ENCODE data around the gene RBM14.
"Not testable (repeated sequence)": the region's sequence is repeated elsewhere in the genome, so short reads cannot be mapped to it uniquely, and the experiment has no call there.

The RBM14 gene

DNA sequence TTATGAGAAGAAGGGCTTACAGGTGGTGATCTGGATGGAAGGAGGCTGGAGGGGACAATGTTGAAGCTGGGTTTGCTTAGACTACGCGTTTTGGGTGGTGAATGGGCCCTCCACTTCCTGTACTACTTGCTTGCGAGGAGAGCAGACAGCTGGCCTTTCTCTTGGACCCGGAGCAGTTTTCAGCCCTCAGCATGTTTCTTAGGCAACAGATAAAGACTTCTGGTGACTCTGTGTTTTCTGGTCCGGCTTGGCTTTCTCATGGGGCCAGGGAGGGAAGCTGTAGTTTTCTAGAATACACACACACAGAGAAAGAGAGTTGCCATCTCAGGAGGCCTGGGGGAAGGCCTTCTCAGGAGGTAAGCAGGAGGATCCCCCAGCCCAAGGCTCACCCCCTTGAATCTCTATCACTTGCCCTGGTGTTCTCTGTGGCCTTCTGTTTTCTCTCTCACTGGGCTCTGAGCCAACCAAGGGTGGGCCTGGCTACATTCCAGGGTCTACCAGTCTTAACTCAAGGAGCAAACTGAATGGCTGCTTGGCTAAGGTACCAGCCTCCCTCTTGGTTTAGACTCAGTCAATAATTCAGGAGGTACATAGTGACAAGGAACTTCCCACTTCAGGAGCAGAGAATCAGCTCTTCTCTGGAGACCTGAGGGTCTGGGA, 21.1 kb upstream of the RBM14 start:
- DNase-seq (ENCODE audit: low read depth in 2 of 2) = no peak

DNA sequence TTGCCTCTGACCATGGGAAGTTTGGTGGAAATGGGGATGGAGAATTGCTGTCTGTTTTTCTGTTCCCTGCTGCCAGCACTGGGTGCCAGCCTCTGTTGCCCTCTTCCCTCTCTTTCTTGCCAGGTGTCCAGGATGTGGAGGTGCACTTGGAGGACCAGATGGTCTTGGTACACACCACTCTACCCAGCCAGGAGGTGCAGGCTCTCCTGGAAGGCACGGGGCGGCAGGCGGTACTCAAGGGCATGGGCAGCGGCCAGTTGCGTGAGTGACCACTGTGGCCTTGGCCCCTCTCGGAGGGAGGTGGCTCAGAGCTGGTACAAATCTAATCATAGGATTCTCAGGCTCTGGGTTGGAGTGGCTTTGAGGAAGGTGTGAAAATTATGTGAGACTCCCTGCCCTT, 17.4 kb upstream of the RBM14 start:
- DNase-seq (ENCODE audit: low read depth in 2 of 2) = no peak

DNA sequence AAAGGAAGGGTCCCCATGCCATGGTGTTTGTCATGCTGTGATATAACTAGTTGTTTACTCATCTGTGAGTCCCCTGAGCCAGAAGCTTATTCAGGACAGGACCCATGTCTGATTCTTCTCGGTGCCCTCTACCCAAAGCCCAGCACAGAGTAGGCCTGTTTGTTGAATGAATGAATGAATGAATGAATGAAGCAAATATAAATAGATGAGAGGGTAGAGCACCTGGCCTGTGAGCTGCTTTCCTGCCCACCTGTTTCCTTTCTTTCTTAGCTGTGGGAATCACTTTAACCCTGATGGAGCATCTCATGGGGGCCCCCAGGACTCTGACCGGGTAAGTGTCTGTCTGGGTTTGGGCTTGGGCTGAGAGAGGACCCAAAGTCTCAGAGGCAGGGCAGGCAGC, 16.2 kb upstream of the RBM14 start:
- no peak for DNase-seq (ENCODE audit: low read depth in 2 of 2)

DNA sequence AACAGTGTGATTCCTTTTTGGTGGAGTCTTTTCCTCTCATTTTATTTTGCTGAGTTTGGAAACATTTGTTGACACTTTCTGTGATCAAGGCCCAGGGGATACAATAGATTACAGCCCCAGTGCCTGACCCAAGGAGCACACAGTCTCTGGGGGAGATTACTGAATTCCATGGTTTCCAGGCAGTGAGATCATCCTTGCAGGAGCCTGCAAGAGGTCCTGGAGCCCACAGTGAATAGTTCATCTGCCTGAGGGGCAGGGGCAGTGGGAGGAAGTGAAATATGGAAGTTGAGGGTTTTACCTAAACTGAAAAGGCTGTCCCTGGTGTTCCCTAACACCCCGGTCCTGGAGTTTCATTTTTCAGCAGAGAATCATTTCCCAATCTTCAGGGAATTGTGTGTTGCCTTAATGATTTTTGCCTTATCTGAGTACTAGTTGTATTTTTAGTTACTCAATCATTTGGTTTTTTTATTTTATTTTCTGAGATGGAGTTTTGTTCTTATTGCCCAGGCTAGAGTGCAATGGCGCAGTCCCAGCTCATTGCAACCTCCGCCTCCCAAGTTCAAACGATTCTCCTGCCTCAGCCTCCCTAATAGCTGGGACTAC, 15.7 kb upstream of the RBM14 start:
- DNase-seq (ENCODE audit: low read depth in 2 of 2) = no peak

DNA sequence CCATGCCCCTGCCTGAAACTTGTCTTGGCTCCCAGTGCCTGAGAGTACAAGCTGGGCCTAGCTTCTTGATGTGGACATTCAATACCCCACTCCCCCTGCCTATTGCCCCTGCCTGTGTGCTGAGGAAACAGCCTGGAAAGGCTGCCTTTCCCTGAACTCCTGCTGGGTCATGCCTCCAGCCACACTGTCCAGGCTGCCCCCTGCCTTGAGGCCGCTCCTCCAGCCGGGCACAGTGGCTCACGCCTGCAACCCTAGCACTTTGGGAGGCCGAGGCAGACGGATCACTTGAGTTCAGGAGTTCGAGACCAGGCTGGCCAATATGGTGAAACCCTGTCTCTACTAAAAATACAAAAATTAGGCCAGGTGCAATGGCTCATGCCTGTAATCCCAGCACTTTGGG, 13.4 kb upstream of the RBM14 start:
- DNase-seq (ENCODE audit: low read depth in 2 of 2) = no peak

DNA sequence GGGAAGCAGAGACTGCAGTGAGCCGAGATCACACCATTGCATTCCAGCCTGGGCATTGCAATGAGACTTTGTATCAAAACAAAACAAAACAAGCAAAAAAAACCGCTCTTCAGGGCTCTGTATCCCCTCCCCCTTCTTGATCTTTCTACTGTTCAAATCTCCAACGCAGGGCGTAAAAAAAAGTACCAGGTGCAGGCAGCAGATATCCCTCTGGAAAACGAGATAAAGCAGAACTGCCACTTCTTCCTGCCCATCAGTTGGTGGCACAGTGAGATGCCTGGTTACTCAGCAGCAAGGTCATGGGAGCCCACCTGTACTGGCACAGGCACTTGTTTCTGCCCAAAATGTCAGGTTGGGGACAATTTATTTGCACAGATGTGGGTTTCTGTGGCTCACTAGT, 12.3 kb upstream of the RBM14 start:
- DNase-seq (ENCODE audit: low read depth in 2 of 2) = no peak

DNA sequence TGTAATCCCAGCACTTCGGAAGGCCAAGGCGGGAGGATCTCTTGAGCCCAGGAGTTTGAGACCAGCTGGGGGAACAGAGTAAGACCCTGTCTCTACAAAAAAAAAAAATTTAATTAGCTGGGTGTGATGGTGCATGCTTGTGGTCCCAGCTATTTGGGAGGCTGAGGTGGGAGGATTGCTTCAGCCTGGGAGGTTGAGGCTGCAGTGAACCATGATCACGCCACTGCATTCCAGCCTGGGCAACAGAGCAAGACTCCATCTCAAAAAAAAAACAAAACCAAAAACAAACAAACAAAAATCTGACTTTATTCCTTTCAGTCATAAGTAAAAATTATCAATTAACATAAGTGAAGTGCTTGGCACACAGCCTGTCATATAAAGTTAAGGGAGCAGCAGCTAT, 9.8 kb upstream of the RBM14 start:
- DNase-seq (ENCODE audit: low read depth in 2 of 2) = not testable (repeated sequence)

DNA sequence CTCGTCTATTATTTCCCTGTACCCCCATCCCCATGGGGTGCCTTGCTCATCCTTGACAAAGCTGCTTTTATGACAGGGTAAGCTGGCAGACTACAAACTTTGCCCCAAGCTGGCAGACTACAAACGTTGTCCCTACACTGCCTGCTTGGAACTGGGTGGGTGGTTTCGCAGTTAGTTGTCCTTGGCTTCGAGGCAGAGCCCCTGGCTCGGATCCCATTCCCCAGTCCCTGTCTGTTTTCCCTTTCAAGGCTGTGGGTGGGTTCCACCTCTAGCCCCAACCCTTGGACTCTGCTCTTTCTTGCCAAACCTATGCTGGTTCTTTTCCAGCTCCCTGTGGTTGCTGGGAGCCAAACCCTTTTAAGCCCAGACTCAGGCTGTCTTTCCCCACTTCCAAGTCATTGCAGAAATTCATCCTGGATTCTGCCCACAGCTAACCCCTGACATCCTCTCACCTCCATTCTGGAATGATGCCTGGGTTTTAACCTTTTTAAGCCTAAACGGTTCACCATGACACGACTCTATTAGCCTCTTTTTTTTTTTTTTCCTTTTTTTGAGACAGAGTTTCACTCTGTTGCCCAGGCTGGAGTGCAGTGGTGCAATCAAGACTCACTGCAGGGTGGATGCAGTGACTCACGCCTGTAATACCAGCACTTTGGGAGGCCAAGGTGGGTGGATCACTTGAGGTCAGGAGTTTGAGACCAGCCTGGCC, 9.2 kb upstream of the RBM14 start:
- DNase-seq (ENCODE audit: low read depth in 2 of 2) = no peak

DNA sequence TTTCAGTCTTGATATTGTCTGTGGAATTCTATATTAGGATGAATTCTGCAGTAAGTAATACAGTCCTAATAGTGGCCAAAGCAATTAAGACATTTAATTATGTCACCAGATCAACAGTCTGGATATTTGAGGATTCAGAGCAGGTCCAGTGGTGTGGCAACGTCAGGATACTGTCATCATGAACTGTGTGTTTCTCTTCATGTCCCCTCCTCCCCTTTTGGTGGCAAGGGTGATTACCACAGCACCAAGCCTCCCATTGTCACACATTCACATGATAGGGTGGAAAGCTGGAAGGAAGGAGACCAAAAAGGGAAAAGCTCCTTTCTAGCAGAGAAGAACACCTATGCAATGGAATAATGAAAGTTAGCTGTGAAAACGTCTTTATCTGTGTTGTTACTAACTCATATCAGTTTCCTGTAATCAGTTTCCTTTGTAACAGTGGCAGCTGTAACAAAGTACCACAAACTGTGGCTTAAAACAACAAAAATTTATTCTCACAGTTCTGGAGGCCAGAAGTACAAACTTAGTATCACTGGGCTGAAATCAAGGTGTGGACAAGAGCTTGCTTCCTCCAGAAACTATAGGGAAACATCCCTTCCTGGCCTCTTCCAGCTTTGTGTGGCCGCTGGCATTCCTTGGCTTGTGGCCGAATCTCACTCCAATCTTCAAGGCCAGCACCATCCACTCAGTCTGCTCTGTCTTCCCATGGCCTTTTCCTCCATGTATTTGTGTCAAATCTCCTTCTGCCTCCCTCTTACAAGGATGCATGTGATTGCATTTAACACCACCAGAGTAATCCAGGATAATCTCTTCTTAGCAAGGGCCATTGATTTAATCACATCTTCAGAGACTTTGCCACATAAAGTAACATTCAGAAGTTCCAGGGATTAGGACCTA, 6.5 kb upstream of the RBM14 start:
- DNase-seq (ENCODE audit: low read depth in 2 of 2) = no peak

DNA sequence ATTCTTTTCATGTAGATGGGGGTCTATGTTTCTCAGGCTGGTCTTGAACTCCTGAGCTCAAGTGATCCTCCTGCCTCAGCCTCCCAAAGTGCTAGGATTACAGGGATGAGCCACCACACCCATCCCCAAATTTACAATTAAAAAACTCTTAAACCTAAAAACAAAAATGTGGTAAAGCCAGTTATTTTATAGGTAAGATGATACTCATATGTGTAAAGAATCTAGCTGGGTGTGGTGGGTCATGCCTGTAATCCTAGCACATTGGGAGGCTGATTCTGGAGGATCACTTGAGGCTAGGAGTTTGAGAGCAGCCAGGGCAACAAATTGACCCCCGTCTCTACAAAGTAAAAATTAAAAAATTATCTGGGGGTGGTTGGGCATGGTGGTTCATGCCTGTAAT, 4.0 kb upstream of the RBM14 start:
- DNase-seq (ENCODE audit: low read depth in 2 of 2) = no peak

DNA sequence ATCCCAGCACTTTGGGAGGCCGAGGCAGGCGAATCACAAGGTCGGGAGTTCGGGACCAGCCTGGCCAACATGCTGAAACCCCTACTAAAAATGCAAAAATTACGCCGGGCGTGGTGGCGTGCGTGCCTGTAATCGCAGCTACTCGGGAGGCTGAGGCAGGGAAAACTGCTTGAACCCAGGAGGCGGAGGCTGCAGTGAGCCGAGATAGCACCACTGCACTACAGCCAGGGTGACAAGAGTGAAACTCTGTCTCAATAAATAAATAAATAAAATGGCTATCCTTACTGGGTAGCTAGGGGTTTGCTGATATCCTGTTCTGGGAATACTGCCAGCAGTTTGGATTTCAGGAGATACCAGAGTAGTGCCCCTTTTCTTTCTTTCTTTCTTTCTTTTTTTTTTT, 2.4 kb upstream of the RBM14 start:
- no peak for DNase-seq (ENCODE audit: low read depth in 2 of 2)

DNA sequence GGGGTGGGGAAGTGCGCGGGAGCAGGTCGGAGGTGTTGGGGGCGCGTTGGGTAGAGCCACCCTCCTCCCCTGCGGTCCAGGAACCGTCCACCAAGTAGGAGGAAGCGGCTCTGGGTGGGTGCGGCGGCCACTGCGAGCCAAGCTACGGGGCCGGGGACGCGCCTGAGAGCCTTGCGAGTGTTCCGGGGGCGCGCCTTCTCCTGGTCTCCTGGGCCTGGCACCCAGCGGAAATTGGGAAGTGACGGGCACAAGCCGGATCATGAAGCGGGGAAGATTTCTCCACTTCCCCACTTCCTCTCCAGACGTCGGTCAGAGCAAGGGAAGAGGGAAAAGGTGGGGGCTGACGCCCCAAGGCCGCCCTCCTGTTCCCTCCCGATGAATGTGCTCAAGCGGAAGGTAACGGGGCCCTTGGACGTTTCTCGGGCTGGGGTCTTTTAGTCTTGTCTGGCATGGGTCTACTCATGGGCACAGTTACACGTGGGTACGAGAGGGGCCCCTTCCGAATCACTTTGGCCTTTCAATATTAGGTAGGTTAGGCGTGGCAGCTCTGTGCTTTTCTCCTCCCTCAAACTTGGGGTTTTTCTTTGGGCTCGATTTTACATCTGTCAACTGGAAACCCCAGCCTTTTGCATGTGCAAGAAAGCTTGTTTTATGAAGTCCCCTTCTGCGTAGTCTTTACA, 865 bp downstream of the RBM14 start:
- no peak for DNase-seq (ENCODE audit: low read depth in 2 of 2)

DNA sequence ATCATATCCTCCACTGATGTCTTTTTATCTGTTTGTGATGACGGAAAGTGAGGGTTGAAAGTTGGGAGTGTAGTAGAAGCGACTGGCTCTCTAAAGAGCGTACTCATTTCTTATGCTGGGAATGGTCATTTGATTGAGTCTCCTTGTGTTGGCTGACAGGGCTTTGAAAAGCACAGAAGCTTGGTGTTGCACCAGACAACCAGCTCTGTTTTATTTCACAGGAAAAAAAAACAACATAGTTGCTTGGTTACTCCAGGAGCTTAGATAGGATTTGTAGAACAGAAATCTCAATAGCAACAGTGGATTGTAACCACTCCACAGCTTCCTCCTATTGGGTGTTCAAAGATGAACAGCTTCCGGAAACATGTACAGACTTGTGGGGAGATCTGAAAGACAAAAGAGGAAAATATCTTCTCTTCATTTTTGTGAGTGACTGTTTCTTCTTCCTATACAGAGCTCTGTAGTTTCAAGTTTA, 2.7 kb downstream of the RBM14 start:
- DNase-seq (ENCODE audit: low read depth in 2 of 2) = no peak

DNA sequence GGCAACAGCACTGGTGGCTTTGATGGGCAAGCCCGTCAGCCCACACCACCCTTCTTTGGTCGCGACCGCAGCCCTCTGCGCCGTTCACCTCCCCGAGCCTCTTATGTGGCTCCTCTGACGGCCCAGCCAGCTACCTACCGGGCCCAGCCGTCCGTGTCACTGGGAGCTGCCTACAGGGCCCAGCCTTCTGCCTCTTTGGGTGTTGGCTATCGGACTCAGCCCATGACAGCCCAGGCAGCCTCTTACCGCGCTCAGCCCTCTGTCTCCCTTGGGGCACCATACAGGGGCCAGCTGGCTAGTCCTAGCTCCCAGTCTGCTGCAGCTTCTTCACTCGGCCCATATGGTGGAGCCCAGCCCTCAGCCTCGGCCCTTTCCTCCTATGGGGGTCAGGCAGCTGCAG, 8.0 kb downstream of the RBM14 start:
- no peak for DNase-seq (ENCODE audit: low read depth in 2 of 2)

DNA sequence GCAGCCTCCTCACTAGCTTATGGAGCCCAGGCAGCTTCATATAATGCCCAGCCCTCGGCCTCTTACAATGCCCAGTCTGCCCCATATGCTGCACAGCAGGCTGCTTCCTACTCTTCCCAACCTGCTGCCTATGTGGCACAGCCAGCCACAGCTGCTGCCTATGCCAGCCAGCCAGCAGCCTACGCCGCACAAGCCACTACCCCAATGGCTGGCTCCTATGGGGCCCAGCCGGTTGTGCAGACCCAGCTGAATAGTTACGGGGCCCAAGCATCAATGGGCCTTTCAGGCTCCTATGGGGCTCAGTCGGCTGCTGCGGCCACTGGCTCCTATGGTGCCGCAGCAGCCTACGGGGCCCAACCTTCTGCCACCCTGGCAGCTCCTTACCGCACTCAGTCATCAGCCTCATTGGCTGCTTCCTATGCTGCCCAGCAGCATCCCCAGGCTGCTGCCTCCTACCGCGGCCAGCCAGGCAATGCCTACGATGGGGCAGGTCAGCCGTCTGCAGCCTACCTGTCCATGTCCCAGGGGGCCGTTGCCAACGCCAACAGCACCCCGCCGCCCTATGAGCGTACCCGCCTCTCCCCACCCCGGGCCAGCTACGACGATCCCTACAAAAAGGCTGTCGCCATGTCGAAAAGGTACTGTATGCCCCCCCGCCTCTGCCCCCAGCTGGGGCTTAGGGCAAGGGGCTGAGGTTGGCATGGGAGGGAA, 8.8 kb downstream of the RBM14 start:
- no peak for DNase-seq (ENCODE audit: low read depth in 2 of 2)

DNA sequence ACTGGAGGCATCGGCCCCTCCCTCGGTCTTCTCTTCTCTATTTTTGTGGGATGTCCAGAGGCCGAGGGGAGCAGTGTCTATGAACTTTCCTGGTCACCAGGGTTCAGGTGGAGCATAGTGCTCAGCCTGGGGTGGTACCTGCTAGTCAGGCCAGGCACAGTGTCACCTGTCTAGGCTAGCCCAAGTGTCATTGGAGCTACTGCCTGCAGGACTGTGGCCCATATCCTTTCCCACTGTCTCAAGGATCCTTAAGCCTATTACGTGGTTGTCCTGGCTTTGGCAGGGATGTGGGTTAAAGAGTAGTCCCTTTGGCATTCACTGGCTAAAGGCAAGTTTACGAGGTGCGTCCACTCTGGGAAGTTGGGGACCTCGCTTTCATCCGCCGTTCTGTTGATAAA, 9.3 kb downstream of the RBM14 start:
- no peak for DNase-seq (ENCODE audit: low read depth in 2 of 2)

DNA sequence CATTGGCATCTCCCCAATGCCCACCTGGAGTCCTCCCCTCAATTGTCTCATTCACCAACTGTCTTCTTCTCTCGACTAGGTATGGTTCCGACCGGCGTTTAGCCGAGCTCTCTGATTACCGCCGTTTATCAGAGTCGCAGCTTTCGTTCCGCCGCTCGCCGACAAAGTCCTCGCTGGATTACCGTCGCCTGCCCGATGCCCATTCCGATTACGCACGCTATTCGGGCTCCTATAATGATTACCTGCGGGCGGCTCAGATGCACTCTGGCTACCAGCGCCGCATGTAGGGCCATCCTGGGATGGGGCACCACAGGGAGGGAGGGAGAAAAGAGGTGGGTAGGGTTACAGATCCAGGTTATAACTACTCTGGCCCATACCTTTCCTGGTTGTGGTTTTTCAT, 10.0 kb downstream of the RBM14 start:
- DNase-seq (ENCODE audit: low read depth in 2 of 2) = no peak

DNA sequence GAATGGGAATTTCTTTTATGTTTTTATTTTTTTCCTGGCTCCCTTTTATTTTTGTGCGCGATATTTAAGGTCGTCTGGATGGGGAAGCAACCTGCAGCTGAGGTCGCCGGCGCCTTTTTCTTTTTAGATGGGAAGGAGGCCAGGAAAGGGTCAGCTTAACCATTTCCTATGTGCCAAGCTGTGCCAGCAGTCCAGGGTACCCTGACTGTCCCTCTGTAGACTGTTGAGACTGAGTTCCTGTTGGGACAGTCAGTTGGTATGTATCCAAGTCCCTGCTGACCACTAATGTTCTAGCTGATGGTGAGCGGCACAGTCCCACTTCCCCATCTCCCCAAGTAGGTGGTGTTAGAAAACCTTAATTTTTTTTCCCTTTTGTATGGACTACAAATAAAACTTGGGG, 10.5 kb downstream of the RBM14 start:
- DNase-seq (ENCODE audit: low read depth in 2 of 2) = no peak

DNA sequence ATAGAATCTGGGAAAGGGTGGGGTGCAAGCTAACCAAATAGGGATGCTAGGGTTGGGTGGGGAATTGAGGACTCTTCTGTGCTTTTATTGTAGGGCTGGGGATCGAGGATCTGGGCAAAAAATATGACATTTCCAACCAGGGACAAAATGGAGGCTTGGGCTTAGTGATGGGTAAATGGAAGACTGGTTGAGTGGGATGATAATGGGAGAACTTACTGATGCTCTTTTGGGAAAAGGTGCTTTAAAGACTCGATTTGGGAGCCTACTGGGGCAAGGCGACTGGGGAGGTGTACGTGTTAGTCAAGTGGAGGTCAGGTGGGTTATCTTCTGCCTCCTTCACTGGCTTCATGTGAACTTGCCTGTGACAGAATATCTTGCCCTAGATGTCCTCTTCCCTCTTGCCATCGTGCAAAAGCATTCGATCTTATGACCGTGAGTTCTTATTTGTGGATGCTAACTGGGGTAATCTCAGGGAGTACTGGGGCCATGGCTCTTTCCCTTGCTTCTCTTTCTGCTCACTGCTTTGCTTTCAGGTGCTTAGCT, 11.7 kb downstream of the RBM14 start:
- no peak for DNase-seq (ENCODE audit: low read depth in 2 of 2)

DNA sequence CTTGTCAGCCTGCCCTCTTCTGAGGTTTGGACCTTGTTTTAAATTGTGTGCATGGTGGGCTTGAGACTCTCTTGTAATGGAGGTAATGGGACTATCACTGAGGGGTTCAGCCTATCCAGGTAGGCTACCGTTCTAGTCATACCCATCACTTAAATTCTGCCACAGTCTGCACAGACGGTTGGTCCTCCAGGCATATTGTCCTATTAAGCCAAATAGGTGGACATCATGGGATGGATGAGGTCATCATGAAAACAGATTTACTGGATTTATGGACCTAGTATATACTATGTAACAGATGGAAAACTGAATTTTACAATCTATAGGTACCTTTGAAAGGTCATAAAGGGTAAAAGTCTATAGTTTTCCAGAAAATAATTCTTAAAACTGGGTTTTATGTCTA, 12.9 kb downstream of the RBM14 start:
- DNase-seq (ENCODE audit: low read depth in 2 of 2) = no peak

DNA sequence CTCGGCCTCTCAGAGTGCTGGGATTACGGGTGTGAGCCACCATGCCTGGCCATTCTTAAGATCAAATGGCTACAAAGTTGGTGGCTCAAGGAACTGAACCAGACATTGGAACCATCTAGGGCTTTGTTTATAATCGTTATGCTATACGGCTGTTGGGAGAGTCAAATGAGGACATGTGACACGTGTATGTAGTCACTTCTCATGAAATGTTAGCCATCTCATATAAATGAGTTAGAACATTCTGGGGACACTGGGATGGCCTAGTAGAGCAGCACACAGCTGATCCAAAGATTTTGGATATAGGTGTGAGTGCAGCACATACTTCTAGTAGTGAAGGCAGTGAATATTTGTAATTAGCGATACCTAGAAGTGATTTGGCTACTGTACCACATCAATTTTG, 15.5 kb downstream of the RBM14 start:
- no peak for DNase-seq (ENCODE audit: low read depth in 2 of 2)

Data from stimulated activated CD8-positive, alpha-beta memory T cell treated with anti-CD3 and anti-CD28 coated beads, Interleukin-7, amount 100 ng/mL, for 1 hour (primary cell).